SK-N-SH (cell line): ENCODE measurements around the gene RHBDL2. TPM values are rescaled to one million over a fixed set of nuclear protein-coding genes. Genes with fewer than 3 reads are reported as not detected.

Source experiments
- CTCF ChIA-PET: fragments of 300-600, 350-600 bp; formaldehyde crosslinking; extraction: SDS; loops from one replicate; lab custom pipeline; 2021; lab: Yijun Ruan, JAX
- POLR2A ChIA-PET: fragments of 350-600 bp; sonication (Branson Sonifier 250); formaldehyde crosslinking; extraction: SDS; loops from one replicate; lab custom pipeline; 2020; ENCODE audit warnings: antibody characterized with exemption, inconsistent platforms; lab: Yijun Ruan, JAX
- DNase-seq: peaks from one replicate; pipeline ENCODE4 v3.0.0; 2012
- H2AFZ ChIP-seq: fragments of 200-600 bp; sonication (generic); 2 replicates; pipeline ENCODE4 v1.8.1; 2016; ENCODE audit warnings: antibody characterized with exemption, mild to moderate bottlenecking, low read depth
- H3F3A ChIP-seq: fragments of 200-600 bp; sonication (generic); replicated peaks from 2 replicates; pipeline ENCODE3; 2016; ENCODE audit warnings: antibody characterized with exemption, mild to moderate bottlenecking; ENCODE audit not compliant: insufficient read depth
- H3K27ac ChIP-seq, 2 experiments: fragments of 200-500 bp in 1 of 2; fragments of 200-600 bp in 1 of 2; sonication (Bioruptor generic) in 1 of 2; sonication (generic), shearing (Covaris generic) in 1 of 2; 2 replicates each; pipeline versions ENCODE4 v1.5.1 to v1.6.1; 2014 to 2016; ENCODE audit warnings: low read depth in 2 of 2, inconsistent platforms in 1 of 2, low read length in 1 of 2, mild to moderate bottlenecking in 1 of 2, mixed read lengths in 1 of 2
- H3K27me3 ChIP-seq: fragments of 200-600 bp; sonication (generic), shearing (Covaris generic); 2 replicates; pipeline ENCODE4 v1.6.1; 2016; ENCODE audit warnings: mixed run types; ENCODE audit not compliant: insufficient read depth
- H3K36me3 ChIP-seq, 2 experiments: fragments of 200-500 bp in 1 of 2; fragments of 200-600 bp in 1 of 2; sonication (Bioruptor generic) in 1 of 2; sonication (generic) in 1 of 2; replicated peaks in 1 of 2; 2 replicates each; pipeline versions ENCODE3 to v1.5.1; 2014 to 2016; ENCODE audit warnings: low read length in 1 of 2, mild to moderate bottlenecking in 1 of 2; ENCODE audit not compliant: insufficient read depth in 2 of 2, control insufficient read depth in 1 of 2
- H3K4me1 ChIP-seq, 2 experiments: fragments of 200-500 bp in 1 of 2; fragments of 200-600 bp in 1 of 2; sonication (Bioruptor generic) in 1 of 2; sonication (generic), shearing (Covaris generic) in 1 of 2; 2 replicates each; pipeline versions ENCODE4 v1.5.1 to v1.6.1; 2014 to 2016; ENCODE audit warnings: low read depth in 1 of 2, low read length in 1 of 2, mixed run types in 1 of 2; ENCODE audit not compliant: insufficient read depth in 2 of 2, control insufficient read depth in 1 of 2
- H3K4me2 ChIP-seq: fragments of 200-600 bp; sonication (generic), shearing (Covaris generic); 2 replicates; pipeline ENCODE4 v1.6.1; 2017; ENCODE audit warnings: mixed run types
- H3K4me3 ChIP-seq, 2 experiments: fragments of 200-500 bp in 1 of 2; fragments of 200-600 bp in 1 of 2; sonication (Bioruptor generic) in 1 of 2; sonication (generic), shearing (Covaris generic) in 1 of 2; 2 replicates each; pipeline versions ENCODE4 v1.5.1 to v1.8.1; 2014 to 2016; ENCODE audit warnings: low read depth in 2 of 2, inconsistent platforms in 1 of 2, low read length in 1 of 2, mild to moderate bottlenecking in 1 of 2, mixed read lengths in 1 of 2, moderate library complexity in 1 of 2
- H3K79me2 ChIP-seq: fragments of 200-600 bp; sonication (generic); 2 replicates; pipeline ENCODE4 v1.8.1; 2017; ENCODE audit warnings: mild to moderate bottlenecking; ENCODE audit not compliant: insufficient read depth
- H3K9ac ChIP-seq: fragments of 200-600 bp; sonication (generic); 2 replicates; pipeline ENCODE4 v1.6.1; 2017; ENCODE audit warnings: mixed run types
- H3K9me2 ChIP-seq: fragments of 200-600 bp; sonication (generic); 2 replicates; pipeline ENCODE4 v1.6.1; 2017; ENCODE audit warnings: mixed run types
- H3K9me3 ChIP-seq: fragments of 200-600 bp; sonication (generic); 2 replicates; pipeline ENCODE4 v1.6.1; 2017; ENCODE audit warnings: mixed run types, mild to moderate bottlenecking, moderate library complexity
- H4K20me1 ChIP-seq: fragments of 200-600 bp; sonication (generic); 2 replicates; pipeline ENCODE4 v1.6.1; 2017; ENCODE audit warnings: mild to moderate bottlenecking, mixed run types; ENCODE audit not compliant: insufficient read depth
- EP300 ChIP-seq, 2 experiments: IDR thresholded peaks; 2 replicates each; pipeline versions ENCODE4 v1.4.0 to v1.6.1; 2012; ENCODE audit warnings: borderline replicate concordance in 1 of 2, low read depth in 1 of 2, low read length in 1 of 2
- FOSL2 ChIP-seq: IDR thresholded peaks from 2 replicates; pipeline ENCODE4 v1.4.0; 2012; ENCODE audit warnings: low read depth, mild to moderate bottlenecking, moderate library complexity, borderline replicate concordance
- GATA2 ChIP-seq: sonication (generic); formaldehyde crosslinking; IDR thresholded peaks from 2 replicates; pipeline ENCODE4 v1.5.0; 2020; ENCODE audit warnings: mild to moderate bottlenecking, missing genetic modification reagents
- JUND ChIP-seq: IDR thresholded peaks from 2 replicates; pipeline ENCODE4 v1.4.0; 2012
- MEF2A ChIP-seq: IDR thresholded peaks from 2 replicates; pipeline ENCODE4 v1.4.0; 2012; ENCODE audit warnings: low read depth, borderline replicate concordance
- RCOR1 ChIP-seq: fragments of 150-350 bp; IDR thresholded peaks from 2 replicates; pipeline ENCODE4 v1.6.1; 2017; ENCODE audit warnings: antibody characterized with exemption, low read length
- REST ChIP-seq: IDR thresholded peaks from 2 replicates; pipeline ENCODE4 v1.6.1; 2012; ENCODE audit warnings: mild to moderate bottlenecking, low read depth, low read length, moderate library complexity
- RXRA ChIP-seq: IDR thresholded peaks from 2 replicates; pipeline ENCODE4 v1.4.0; 2012; ENCODE audit warnings: low read depth, mild to moderate bottlenecking, borderline replicate concordance
- SMC3 ChIP-seq: IDR thresholded peaks from 2 replicates; pipeline ENCODE4 v1.6.1; 2012; ENCODE audit warnings: low read depth, low read length, improper control_type of control experiment
- YY1 ChIP-seq: IDR thresholded peaks from 2 replicates; pipeline ENCODE4 v1.4.0; 2012; ENCODE audit warnings: low read depth, mild to moderate bottlenecking
- ZBTB33 ChIP-seq: IDR thresholded peaks from 2 replicates; pipeline ENCODE4 v1.4.0; 2012; ENCODE audit warnings: low read depth, borderline replicate concordance
- WGBS: methylation state at CpG from one replicate; pipeline ENCODE4 v1.1.6; 2017; ENCODE audit warnings: low lambda C conversion rate; 5-methylcytosine and 5-hydroxymethylcytosine counted together
- polyA plus RNA-seq, 3 experiments: library from polyadenylated mRNA; depleted of rRNA; stranded (reverse); fragments of >200 nt; gene quantifications; 2 replicates each; pipeline ENCODE4 v1.2.3, GENCODE V29; 2012
- TF ChIP-seq, protein P1 (sequence below): fragments of 150-350 bp; IDR thresholded peaks from 2 replicates; pipeline ENCODE4 v1.6.1; 2017; ENCODE audit warnings: antibody characterized with exemption, low read length, low read depth, borderline replicate concordance
- TF ChIP-seq, protein P2 (sequence below): IDR thresholded peaks from 2 replicates; pipeline ENCODE4 v1.4.0; 2012; ENCODE audit warnings: low read depth
- TF ChIP-seq, protein P3 (sequence below): IDR thresholded peaks from 2 replicates; pipeline ENCODE4 v1.4.0; 2012; ENCODE audit warnings: low read depth, borderline replicate concordance
- TF ChIP-seq, protein P4 (sequence below): fragments of 150-350 bp; IDR thresholded peaks from 2 replicates; pipeline ENCODE4 v1.6.1; 2016; ENCODE audit warnings: mild to moderate bottlenecking, low read depth, low read length

Gene RHBDL2
- polyA plus RNA-seq, 1 of the 3 experiments (the other 2 are of a cell fraction): 0.07 TPM

DNA sequence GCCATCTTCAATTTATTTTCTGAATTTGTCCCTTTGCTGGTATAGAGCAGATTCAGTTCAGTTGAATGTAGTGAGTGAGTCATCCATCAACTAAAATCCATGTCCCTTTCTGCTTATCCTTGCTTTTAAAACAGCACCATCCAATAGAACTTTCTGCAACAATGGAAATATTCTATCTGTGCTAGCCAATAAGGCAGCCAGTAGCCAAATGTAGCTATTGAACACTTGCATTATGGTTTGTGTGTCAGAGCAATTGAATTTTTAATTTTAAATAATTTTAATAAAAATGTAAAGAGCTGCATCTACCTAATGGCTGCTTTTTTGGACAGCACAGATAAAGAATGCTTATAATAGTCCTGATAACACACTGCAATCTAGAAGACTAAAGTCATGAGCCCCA, 60.1 kb downstream of the RHBDL2 start, which contains the start of gene GJA9:
GJA9 (minus strand) TSS at position 101 of the 400 bp plus-strand sequence. CDS start 5,489 bp downstream, outside the sequence.
- TF ChIP-seq EP300 (IDR thresholded peaks at IDR 0.05; ENCODE audit: borderline replicate concordance in 1 of 2, low read depth in 1 of 2, low read length in 1 of 2): no peak
- TF ChIP-seq RCOR1: no peak
- no peak for TF ChIP-seq MEF2A
- TF ChIP-seq JUND: 0 out of 2 replicates have a peak, but pooled peaks have one; percentile 14
- no peak for TF ChIP-seq GATA2 (CRISPR knock-in tag)
- no peak for TF ChIP-seq REST
- no peak for TF ChIP-seq ZBTB33
- no peak for DNase-seq
- H3K4me2 ChIP-seq: no peak within 1 kb of the TSS
- H3K27ac ChIP-seq: no peak within 1 kb of the TSS
- POLR2A ChIA-PET: no interaction called here
- H3K9me3 ChIP-seq: no peaks in the 10 kb centered on the region
- H3K4me3 ChIP-seq: no peak within 1 kb of the TSS
- H3K36me3 ChIP-seq: peaks cover 0 to 5% of the 10 kb centered on the region in 2 experiments
- H4K20me1 ChIP-seq: no peaks in the 10 kb centered on the region
- H3F3A ChIP-seq: no peaks in the 10 kb centered on the region
- no peak within 1 kb of the TSS; the same call in 1 of the 2 replicates for H2AFZ ChIP-seq
- no peaks in the 10 kb centered on the region for H3K9me2 ChIP-seq
- CTCF ChIA-PET: interaction anchor here (1.3 to 2.1 kb wide), 2 partner anchors 20 to 46 kb away, joined by 4 to 5 read pairs; no protein-coding TSS in a partner anchor
- H3K9ac ChIP-seq: no peak within 1 kb of the TSS
- no peaks in the 10 kb centered on the region for H3K4me1 ChIP-seq
- H3K27me3 ChIP-seq: no peaks in the 10 kb centered on the region
- peaks cover 3% of the 10 kb centered on the region; the same call in 1 of the 2 replicates for H3K79me2 ChIP-seq

DNA sequence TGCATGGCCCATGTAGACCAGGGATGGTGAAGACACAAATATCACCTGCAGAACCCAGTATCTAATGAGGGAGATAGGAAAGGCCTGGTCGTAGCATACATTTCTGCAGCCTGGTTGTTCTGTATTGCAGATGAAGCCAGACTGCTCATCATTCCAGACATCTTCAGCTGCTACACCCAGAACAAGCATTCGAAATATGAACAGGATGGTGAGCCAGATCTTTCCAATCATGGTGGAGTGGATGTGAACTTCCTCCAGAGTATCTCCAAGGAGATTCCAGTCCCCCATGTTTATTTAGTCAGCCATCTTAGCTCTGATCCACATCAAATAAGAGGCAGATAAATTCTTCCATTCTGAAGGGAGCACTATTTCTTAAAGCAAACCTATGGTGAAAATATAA, 65.8 kb downstream of the RHBDL2 start:
- Histone ChIP-seq H3K36me3 (no peaks in the 10 kb centered on the region), H3K9me3 (no peaks in the 10 kb centered on the region), H3K4me3 (no peak overlapping the region), H3K27ac (peak overlapping the region in 1 of 2 experiments; percentile 7; a peak in 1 of 4 replicates), H2AFZ (no peak overlapping the region), H3K9me2 (no peaks in the 10 kb centered on the region), H3F3A (peaks cover 5% of the 10 kb centered on the region), H3K27me3 (no peaks in the 10 kb centered on the region), H3K9ac (no peak overlapping the region), H3K79me2 (peaks cover 33% of the 10 kb centered on the region), H3K4me1 (peaks cover 6% of the 10 kb centered on the region in 2 experiments; a peak in 2 of 4 replicates), H4K20me1 (no peaks in the 10 kb centered on the region), H3K4me2 (no peak overlapping the region)
- no peak for DNase-seq
- WGBS: 85% methylated on average over 2 of the region's 2 CpGs
- CTCF ChIA-PET: no interaction called here
- POLR2A ChIA-PET: no interaction called here
- TF ChIP-seq GATA2 (CRISPR knock-in tag): no peak
- TF ChIP-seq, protein P1, sequence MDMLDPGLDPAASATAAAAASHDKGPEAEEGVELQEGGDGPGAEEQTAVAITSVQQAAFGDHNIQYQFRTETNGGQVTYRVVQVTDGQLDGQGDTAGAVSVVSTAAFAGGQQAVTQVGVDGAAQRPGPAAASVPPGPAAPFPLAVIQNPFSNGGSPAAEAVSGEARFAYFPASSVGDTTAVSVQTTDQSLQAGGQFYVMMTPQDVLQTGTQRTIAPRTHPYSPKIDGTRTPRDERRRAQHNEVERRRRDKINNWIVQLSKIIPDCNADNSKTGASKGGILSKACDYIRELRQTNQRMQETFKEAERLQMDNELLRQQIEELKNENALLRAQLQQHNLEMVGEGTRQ: no peak
- TF ChIP-seq MEF2A: no peak
- TF ChIP-seq RXRA: no peak
- TF ChIP-seq, protein P2, sequence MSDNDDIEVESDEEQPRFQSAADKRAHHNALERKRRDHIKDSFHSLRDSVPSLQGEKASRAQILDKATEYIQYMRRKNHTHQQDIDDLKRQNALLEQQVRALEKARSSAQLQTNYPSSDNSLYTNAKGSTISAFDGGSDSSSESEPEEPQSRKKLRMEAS: no peak
- TF ChIP-seq SMC3: no peak
- TF ChIP-seq FOSL2: no peak
- TF ChIP-seq, protein P3, sequence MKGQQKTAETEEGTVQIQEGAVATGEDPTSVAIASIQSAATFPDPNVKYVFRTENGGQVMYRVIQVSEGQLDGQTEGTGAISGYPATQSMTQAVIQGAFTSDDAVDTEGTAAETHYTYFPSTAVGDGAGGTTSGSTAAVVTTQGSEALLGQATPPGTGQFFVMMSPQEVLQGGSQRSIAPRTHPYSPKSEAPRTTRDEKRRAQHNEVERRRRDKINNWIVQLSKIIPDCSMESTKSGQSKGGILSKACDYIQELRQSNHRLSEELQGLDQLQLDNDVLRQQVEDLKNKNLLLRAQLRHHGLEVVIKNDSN: no peak
- TF ChIP-seq YY1: no peak
- TF ChIP-seq, protein P4, sequence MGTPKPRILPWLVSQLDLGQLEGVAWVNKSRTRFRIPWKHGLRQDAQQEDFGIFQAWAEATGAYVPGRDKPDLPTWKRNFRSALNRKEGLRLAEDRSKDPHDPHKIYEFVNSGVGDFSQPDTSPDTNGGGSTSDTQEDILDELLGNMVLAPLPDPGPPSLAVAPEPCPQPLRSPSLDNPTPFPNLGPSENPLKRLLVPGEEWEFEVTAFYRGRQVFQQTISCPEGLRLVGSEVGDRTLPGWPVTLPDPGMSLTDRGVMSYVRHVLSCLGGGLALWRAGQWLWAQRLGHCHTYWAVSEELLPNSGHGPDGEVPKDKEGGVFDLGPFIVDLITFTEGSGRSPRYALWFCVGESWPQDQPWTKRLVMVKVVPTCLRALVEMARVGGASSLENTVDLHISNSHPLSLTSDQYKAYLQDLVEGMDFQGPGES: no peak
